Fibroblast of villous mesenchyme (primary cell): Measurements from ENCODE around the gene RHEX. TPM values are rescaled to one million over a fixed set of nuclear protein-coding genes. Genes with fewer than 3 reads are reported as not detected.

Experiments
- DNase-seq: peaks from one replicate; pipeline ENCODE4 v3.0.0-alpha.2; 2010; ENCODE audit warnings: low read depth
- H3K4me3 ChIP-seq: 2 replicates; pipeline ENCODE4 v1.5.1; 2011; ENCODE audit warnings: low read depth, mild to moderate bottlenecking, low read length
- CTCF ChIP-seq: IDR thresholded peaks from 2 replicates; pipeline ENCODE4 v1.5.1; 2012; ENCODE audit warnings: low read depth, mild to moderate bottlenecking, low read length; ENCODE audit not compliant: insufficient read depth
- total RNA-seq: library from RNA; depleted of rRNA; stranded (reverse); fragments of >200 nt; gene quantifications from 2 replicates; pipeline ENCODE4 v1.2.3, GENCODE V29; 2012

Gene RHEX
- total RNA-seq, 1 donor, result not detected

DNA sequence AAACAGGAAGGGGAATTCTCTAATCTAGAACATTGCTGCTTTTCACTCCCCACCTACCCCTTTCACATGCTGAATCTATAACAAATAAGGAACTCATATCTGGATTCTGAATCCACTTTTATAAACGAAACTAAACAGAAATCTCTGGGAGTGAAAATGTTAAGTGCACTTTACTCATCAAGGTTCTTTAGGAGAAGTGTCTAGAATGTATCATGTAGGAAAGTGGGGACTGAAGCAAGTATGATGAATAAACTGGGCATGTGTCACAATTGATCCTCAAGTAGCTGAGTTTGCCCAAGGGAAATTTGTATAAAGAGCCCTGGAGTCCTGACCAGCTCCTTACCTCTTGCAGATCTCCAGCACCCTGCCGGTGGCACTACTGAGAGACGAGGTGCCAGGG, 44.4 kb downstream of the RHEX start:
- H3K4me3 ChIP-seq, result no peak overlapping the region
- TF ChIP-seq CTCF, result no peak
- no peak for DNase-seq

DNA sequence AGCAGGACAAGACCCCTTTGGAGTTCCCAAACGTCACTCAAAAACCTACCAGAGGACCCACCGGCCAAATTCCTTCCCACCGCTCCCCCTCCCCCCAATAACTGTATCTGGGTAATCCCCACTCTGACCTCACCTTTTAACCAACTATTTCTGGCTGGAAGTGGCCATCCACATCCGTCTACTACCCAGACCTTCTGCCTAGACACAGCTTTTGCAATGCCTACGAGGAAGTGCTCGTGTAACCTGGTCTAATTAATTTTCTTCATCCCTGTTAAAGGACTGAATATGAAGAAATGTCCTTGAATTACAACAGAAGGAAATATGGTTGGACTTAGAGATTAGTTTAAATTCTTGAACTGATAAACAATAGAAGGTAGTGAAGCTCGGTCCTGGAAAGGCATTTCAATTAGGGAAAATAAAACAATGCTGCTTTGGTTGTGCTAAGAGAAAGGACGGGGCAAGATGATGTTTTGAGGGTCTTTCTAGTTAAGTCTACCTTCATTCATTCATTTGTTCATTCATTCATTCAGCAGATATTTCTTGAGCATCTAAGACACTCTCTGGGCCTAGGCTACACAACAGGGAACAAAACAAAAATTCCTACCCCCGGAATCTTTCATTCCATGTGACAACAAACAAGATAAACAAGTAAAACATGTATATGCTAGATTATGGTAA, 45.4 kb downstream of the RHEX start:
- H3K4me3 ChIP-seq, result no peak overlapping the region
- DNase-seq, result no peak
- no peak for TF ChIP-seq CTCF

DNA sequence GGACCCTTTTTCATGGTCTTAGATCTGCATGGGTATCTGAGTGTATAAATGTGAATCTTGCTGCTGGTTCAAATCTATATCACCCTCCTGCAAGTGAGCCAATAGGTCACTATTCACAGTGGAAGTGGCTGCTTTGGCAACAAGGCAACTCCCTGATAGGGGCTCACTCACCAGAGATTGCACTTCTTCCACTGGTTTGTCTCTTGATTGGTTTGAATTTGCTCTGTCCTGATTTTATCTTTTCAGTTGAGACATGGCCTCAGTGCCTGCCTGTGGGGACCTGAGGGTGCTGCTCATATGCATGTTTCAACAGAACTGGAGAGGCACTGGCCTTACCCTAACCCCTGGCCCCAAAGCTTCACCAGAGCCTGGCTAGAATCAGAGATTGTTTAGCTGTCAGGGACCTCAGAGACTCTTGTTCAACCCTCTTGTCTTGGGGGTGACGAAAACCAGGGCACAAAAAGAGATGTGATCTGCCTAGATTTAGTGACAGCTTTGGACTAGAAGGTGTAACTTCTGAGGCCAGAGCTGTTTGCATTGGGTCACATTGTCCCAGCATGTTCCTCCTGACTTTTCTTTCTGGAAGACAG, 47.3 kb downstream of the RHEX start:
- H3K4me3 ChIP-seq, result no peak overlapping the region
- no peak for DNase-seq
- TF ChIP-seq CTCF, result no peak

DNA sequence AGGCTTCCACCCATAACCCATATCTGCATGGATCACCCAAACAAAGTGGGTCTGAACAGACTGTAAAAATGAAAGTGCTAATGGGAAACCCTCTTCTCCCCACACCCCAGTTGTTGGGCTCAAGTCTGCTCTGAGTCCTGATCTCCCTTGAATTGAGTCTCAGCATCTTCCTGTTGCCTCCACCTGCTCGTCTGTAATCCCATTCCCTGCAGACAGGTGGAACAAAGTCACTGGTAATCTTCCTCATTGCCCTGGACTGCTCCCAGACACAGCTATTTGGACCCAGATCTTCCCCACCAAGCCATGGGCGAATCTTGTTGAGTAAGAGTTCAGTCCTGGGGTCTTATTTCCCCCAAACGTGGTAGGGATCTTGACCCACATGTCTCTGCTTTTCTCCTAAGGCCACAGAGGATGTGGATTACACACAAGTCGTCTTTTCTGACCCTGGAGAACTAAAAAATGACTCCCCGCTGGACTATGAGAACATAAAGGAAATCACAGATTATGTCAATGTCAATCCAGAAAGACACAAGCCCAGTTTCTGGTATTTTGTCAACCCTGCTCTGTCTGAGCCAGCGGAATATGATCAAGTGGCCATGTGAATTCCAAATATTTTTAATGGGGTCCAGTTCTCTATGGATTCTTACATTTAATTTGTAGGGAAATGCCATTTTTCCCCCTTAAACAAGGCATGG, 48.5 kb downstream of the RHEX start:
- no peak overlapping the region for H3K4me3 ChIP-seq
- TF ChIP-seq CTCF, result no peak
- DNase-seq, result no peak

GRCh38 chr1:206102292-206102936, 49.4 kb downstream of the RHEX start:
- no peak for DNase-seq
- no peak for TF ChIP-seq CTCF
- no peak overlapping the region for H3K4me3 ChIP-seq

DNA sequence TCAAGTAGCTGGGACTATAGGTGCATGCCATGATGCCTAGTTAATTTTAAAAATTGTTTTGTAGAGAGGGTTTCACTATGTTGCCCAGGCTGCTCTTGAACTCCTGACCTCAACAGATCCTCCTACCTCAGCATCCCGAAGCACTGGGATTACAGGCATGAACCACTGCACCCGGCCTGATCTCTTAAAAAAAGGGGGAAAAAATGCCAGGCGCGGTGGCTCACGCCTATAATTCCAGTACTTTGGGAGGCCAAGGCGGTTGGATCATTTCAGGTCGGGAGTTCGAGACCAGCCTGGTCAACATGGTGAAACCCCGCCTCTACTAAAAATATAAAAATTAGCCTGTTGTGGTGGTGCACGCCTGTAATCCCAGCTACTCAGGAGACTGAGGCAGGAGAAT, 51.0 kb downstream of the RHEX start:
- no peak for DNase-seq
- no peak for TF ChIP-seq CTCF
- no peak overlapping the region for H3K4me3 ChIP-seq
